Smooth muscle cell (in vitro differentiated cells): Measurements from ENCODE around the gene SIK2. TPM values are rescaled to one million over a fixed set of nuclear protein-coding genes. Genes with fewer than 3 reads are reported as not detected.

Source experiments
- DNase-seq: peaks from one replicate; lab custom pipeline; 2025; ENCODE audit not compliant: unreplicated experiment; lab: John Stamatoyannopoulos, UW
- H2AFZ ChIP-seq: fragments of 200-600 bp; sonication (generic); 2 replicates; pipeline ENCODE4 v1.6.0; 2016; ENCODE audit warnings: antibody characterized with exemption, low read depth, mild to moderate bottlenecking
- H3F3A ChIP-seq: fragments of 200-600 bp; sonication (generic); 2 replicates; pipeline ENCODE4 v1.6.0; 2017; ENCODE audit warnings: antibody characterized with exemption, low read depth
- H3K27ac ChIP-seq: fragments of 200-600 bp; sonication (generic); 2 replicates; pipeline ENCODE4 v1.5.1; 2016; ENCODE audit warnings: low read depth, mild to moderate bottlenecking
- H3K27me3 ChIP-seq: fragments of 200-600 bp; sonication (generic); 2 replicates; pipeline ENCODE4 v1.6.1; 2016; ENCODE audit warnings: low read depth, mild to moderate bottlenecking
- H3K36me3 ChIP-seq: fragments of 200-600 bp; sonication (generic); 2 replicates; pipeline ENCODE4 v1.5.1; 2016; ENCODE audit warnings: low read depth
- H3K4me1 ChIP-seq: fragments of 200-600 bp; sonication (generic); 2 replicates; pipeline ENCODE4 v1.5.1; 2016; ENCODE audit warnings: low read depth
- H3K4me2 ChIP-seq: fragments of 200-600 bp; sonication (generic); 2 replicates; pipeline ENCODE4 v1.6.0; 2016; ENCODE audit warnings: mild to moderate bottlenecking
- H3K4me3 ChIP-seq: fragments of 200-600 bp; sonication (generic); 2 replicates; pipeline ENCODE4 v1.5.1; 2016; ENCODE audit warnings: mild to moderate bottlenecking
- H3K79me2 ChIP-seq: fragments of 200-600 bp; sonication (generic); 2 replicates; pipeline ENCODE4 v1.6.0; 2016; ENCODE audit warnings: low read depth, mild to moderate bottlenecking
- H3K9ac ChIP-seq: fragments of 200-600 bp; sonication (generic); 2 replicates; pipeline ENCODE4 v1.6.0; 2016; ENCODE audit warnings: low read depth
- H3K9me3 ChIP-seq: fragments of 200-600 bp; sonication (generic); replicated peaks from 2 replicates; pipeline ENCODE4 v1.5.1; 2016; ENCODE audit warnings: low read depth
- H4K20me1 ChIP-seq: fragments of 200-600 bp; sonication (generic); 2 replicates; pipeline ENCODE4 v1.6.0; 2016; ENCODE audit warnings: low read depth
- CTCF ChIP-seq: fragments of 200-600 bp; sonication (generic); IDR thresholded peaks from 2 replicates; pipeline ENCODE4 v1.5.1; 2017; ENCODE audit warnings: borderline replicate concordance, mild to moderate bottlenecking, antibody characterized with exemption; ENCODE audit not compliant: insufficient read depth, poor library complexity, severe bottlenecking
- WGBS: methylation state at CpG from one replicate; pipeline ENCODE4 v1.1.7; 2016; ENCODE audit warnings: low lambda C conversion rate; 5-methylcytosine and 5-hydroxymethylcytosine counted together
- polyA plus RNA-seq: library from polyadenylated mRNA; unstranded; fragments of >200 nt; fragmentation: Nextera tagmentation; extraction: Ambion mirVana; gene quantifications from 2 replicates; pipeline ENCODE4 v1.2.1, GENCODE V29; 2016
- total RNA-seq: library from RNA; depleted of rRNA; stranded (reverse); fragments of >200 nt; gene quantifications from 2 replicates; pipeline ENCODE4 v1.2.3, GENCODE V29; 2014

SIK2 gene
- total and polyA plus RNA-seq, 2 experiments from 2014 or later: 1.9 to 14.1 TPM

GRCh38 chr11:111668980-111669379 lies 66.7 kb downstream of the SIK2 start:
- H3K9me3 ChIP-seq: no peaks in the 10 kb centered on the region
- DNase-seq: no peak
- no peak overlapping the region for H3K27ac ChIP-seq
- no peaks in the 10 kb centered on the region for H3F3A ChIP-seq
- no peak for TF ChIP-seq CTCF
- H3K4me1 ChIP-seq: no peaks in the 10 kb centered on the region
- H3K4me3 ChIP-seq: no peak overlapping the region
- 90% methylated on average over 1 of the region's 1 CpG for WGBS
- no peak overlapping the region for H3K9ac ChIP-seq
- peaks cover 64% of the 10 kb centered on the region for H4K20me1 ChIP-seq
- no peak overlapping the region for H2AFZ ChIP-seq
- no peak overlapping the region for H3K4me2 ChIP-seq
- peaks cover 10% of the 10 kb centered on the region for H3K79me2 ChIP-seq
- H3K36me3 ChIP-seq: no peaks in the 10 kb centered on the region
- no peaks in the 10 kb centered on the region for H3K27me3 ChIP-seq

- no peaks in the 10 kb centered on the region for H3K4me1 ChIP-seq
- no peak overlapping the region for H3K4me2 ChIP-seq
- H3K27ac ChIP-seq: no peak overlapping the region
- H4K20me1 ChIP-seq: peaks cover 44% of the 10 kb centered on the region
- H3K27me3 ChIP-seq: no peaks in the 10 kb centered on the region
- no peak for TF ChIP-seq CTCF
- no peak overlapping the region for H2AFZ ChIP-seq
- no peak overlapping the region for H3K4me3 ChIP-seq
- no peaks in the 10 kb centered on the region for H3K9me3 ChIP-seq
- DNase-seq: no peak
- no peak overlapping the region for H3K9ac ChIP-seq
- H3F3A ChIP-seq: no peaks in the 10 kb centered on the region
- peaks cover 10% of the 10 kb centered on the region for H3K79me2 ChIP-seq
- 100% methylated on average over 1 of the region's 1 CpG for WGBS
- H3K36me3 ChIP-seq: no peaks in the 10 kb centered on the region
Observed at GRCh38 chr11:111671383-111671782, 69.1 kb downstream of the SIK2 start.

DNA sequence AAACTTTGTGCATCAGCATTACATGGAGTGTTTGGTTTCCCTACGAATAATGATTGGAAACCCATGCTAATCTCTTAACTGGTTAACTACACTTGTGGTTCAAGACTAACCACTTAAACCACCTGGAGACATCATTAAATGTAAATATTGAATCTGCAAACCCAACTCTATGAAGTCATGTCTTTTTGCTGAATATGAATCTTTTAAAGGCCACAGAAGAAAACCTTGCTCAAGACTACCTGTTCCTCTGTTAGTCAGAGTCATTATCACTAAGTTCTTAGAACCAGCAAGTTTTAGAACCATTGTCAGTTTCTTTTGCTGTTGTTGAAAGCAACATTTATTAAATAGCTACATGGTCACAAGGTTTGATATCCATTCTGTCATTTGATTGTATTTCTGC lies 70.7 kb downstream of the SIK2 start:
- 82% methylated on average over 1 of the region's 1 CpG for WGBS
- H4K20me1 ChIP-seq: peaks cover 47% of the 10 kb centered on the region
- H3K9me3 ChIP-seq: no peaks in the 10 kb centered on the region
- no peaks in the 10 kb centered on the region for H3F3A ChIP-seq
- H3K27me3 ChIP-seq: no peaks in the 10 kb centered on the region
- no peak for TF ChIP-seq CTCF
- no peak overlapping the region for H2AFZ ChIP-seq
- peaks cover 10% of the 10 kb centered on the region for H3K79me2 ChIP-seq
- no peak overlapping the region for H3K27ac ChIP-seq
- H3K4me2 ChIP-seq: no peak overlapping the region
- no peak for DNase-seq
- H3K36me3 ChIP-seq: no peaks in the 10 kb centered on the region
- no peak overlapping the region for H3K9ac ChIP-seq
- H3K4me3 ChIP-seq: no peak overlapping the region
- peaks cover 3% of the 10 kb centered on the region for H3K4me1 ChIP-seq

DNA sequence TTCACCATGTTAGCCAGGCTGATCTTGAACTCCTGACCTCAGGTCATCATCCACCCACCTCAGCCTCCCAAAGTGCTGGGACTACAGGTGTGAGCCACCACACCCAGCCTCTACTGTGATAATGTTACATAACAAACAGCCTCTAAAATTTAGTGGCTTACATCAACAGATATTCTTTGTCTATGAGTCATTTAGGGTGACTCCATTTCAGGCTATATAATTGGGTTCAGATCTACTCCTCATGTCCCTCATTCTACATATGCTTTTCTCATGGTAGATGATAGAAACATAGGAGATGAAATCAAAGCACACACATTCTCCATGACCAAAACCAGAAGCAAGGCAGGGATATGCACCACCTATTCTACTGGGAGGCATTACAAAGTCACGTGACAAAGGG lies 72.7 kb downstream of the SIK2 start:
- Histone ChIP-seq H3K9me3 (no peaks in the 10 kb centered on the region), H3K27me3 (no peaks in the 10 kb centered on the region), H3K4me2 (no peak overlapping the region), H4K20me1 (peaks cover 27% of the 10 kb centered on the region), H3K4me3 (no peak overlapping the region), H3K36me3 (no peaks in the 10 kb centered on the region), H3K9ac (no peak overlapping the region), H3K79me2 (peaks cover 8% of the 10 kb centered on the region), H3K4me1 (peaks cover 3% of the 10 kb centered on the region), H3F3A (no peaks in the 10 kb centered on the region), H3K27ac (no peak overlapping the region), H2AFZ (no peak overlapping the region)
- WGBS: 100% methylated on average over 1 of the region's 1 CpG
- DNase-seq: no peak
- TF ChIP-seq CTCF: no peak
